OCI-LY7 (cell line): ENCODE results near the gene MGMT. TPM values are rescaled to one million over a fixed set of nuclear protein-coding genes. Genes with fewer than 3 reads are reported as not detected.

Source experiments
- BruUV-seq: library from RNA; stranded (reverse); fragments of 400-500 nt; replicated peaks from 2 replicates; lab custom pipeline; 2021; lab: Mats Ljungman, UMichigan
- CTCF ChIA-PET: fragments of 300-600 bp; sonication (Branson Sonifier 250); formaldehyde crosslinking; loops from one replicate; lab custom pipeline; 2022; ENCODE audit warnings: antibody characterized with exemption; ENCODE audit not compliant: unreplicated experiment; lab: Charles Lee
- POLR2A ChIA-PET: fragments of 300-600 bp; sonication (Branson Sonifier 250); formaldehyde crosslinking; loops from one replicate; lab custom pipeline; 2022; ENCODE audit warnings: antibody characterized with exemption; lab: Charles Lee
- DNase-seq: peaks from one replicate; pipeline ENCODE4 v3.0.0-alpha.2; 2015; ENCODE audit warnings: low spot score
- H2AFZ ChIP-seq: fragments of 200-600 bp; sonication (generic), shearing (Covaris generic); 2 replicates; pipeline ENCODE4 v1.6.1; 2014; ENCODE audit warnings: mild to moderate bottlenecking, antibody characterized with exemption, low read length, moderate library complexity
- H3K27ac ChIP-seq: fragments of 200-600 bp; sonication (generic); 2 replicates; pipeline ENCODE4 v1.5.1; 2014; ENCODE audit warnings: mixed run types, low read depth, mild to moderate bottlenecking, moderate library complexity, low read length, inconsistent platforms; ENCODE audit not compliant: poor library complexity, severe bottlenecking
- H3K36me3 ChIP-seq: fragments of 200-600 bp; sonication (generic); 2 replicates; pipeline ENCODE4 v1.6.1; 2014; ENCODE audit warnings: mild to moderate bottlenecking, antibody characterized with exemption, low read length, moderate library complexity, mixed read lengths; ENCODE audit not compliant: insufficient read depth
- H3K4me1 ChIP-seq: fragments of 200-600 bp; sonication (generic); 2 replicates; pipeline ENCODE4 v1.5.1; 2014; ENCODE audit warnings: mild to moderate bottlenecking, low read length; ENCODE audit not compliant: insufficient read depth, poor library complexity, severe bottlenecking
- H3K4me2 ChIP-seq: fragments of 200-600 bp; sonication (generic); 2 replicates; pipeline ENCODE4 v1.6.1; 2014; ENCODE audit warnings: mild to moderate bottlenecking, low read length
- H3K4me3 ChIP-seq: fragments of 200-600 bp; sonication (generic); 2 replicates; pipeline ENCODE4 v1.5.1; 2014; ENCODE audit warnings: mild to moderate bottlenecking, low read depth, low read length; ENCODE audit not compliant: poor library complexity, severe bottlenecking
- H3K79me2 ChIP-seq: fragments of 200-600 bp; sonication (generic); 2 replicates; pipeline ENCODE4 v1.6.1; 2016; ENCODE audit warnings: low read depth, mild to moderate bottlenecking, low read length, moderate library complexity, mixed read lengths; ENCODE audit not compliant: insufficient read depth
- H3K9me2 ChIP-seq: fragments of 200-600 bp; sonication (generic); 2 replicates; pipeline ENCODE4 v1.6.1; 2016; ENCODE audit warnings: mild to moderate bottlenecking, low read length, mixed read lengths; ENCODE audit not compliant: insufficient read depth
- H3K9me3 ChIP-seq: fragments of 200-600 bp; sonication (generic); 2 replicates; pipeline ENCODE4 v1.6.1; 2014; ENCODE audit warnings: mild to moderate bottlenecking, mixed run types, low read length, mixed read lengths
- H4K20me1 ChIP-seq: fragments of 200-600 bp; sonication (generic); 2 replicates; pipeline ENCODE4 v1.6.1; 2014; ENCODE audit warnings: mild to moderate bottlenecking, antibody characterized with exemption, low read length, moderate library complexity, mixed read lengths; ENCODE audit not compliant: insufficient read depth
- EZH2phosphoT487 ChIP-seq: fragments of 200-600 bp; sonication (generic); IDR thresholded peaks from 2 replicates; pipeline ENCODE4 v1.6.1; 2018; ENCODE audit warnings: low read depth, borderline replicate concordance, mild to moderate bottlenecking, mixed run types, antibody characterized with exemption, low read length, moderate library complexity, mixed read lengths
- intact Hi-C: fragments of 100-400 bp; cut with micrococcal nuclease; formaldehyde crosslinking; loops from one replicate; pipeline ENCODE4 v1.10.0; 2022; ENCODE audit not compliant: unreplicated experiment
- total RNA-seq, 2 experiments: library from RNA; depleted of rRNA in 1 of 2; stranded (reverse); fragments of >200 nt in 1 of 2; shearing (Covaris generic) in 1 of 2; gene quantifications; 2 replicates each; pipeline ENCODE4 v1.2.3, GENCODE V29; 2014 to 2022
- TF ChIP-seq, protein P1 (sequence below): fragments of 200-600 bp; sonication (generic); conservative IDR thresholded peaks from 2 replicates; pipeline ENCODE4 v1.5.1; 2014; ENCODE audit warnings: mild to moderate bottlenecking, antibody characterized with exemption, low read length, moderate library complexity, mixed read lengths

MGMT gene
- total RNA-seq, 2 experiments from 2014 or later = 19.7 to 25.0 TPM

DNA sequence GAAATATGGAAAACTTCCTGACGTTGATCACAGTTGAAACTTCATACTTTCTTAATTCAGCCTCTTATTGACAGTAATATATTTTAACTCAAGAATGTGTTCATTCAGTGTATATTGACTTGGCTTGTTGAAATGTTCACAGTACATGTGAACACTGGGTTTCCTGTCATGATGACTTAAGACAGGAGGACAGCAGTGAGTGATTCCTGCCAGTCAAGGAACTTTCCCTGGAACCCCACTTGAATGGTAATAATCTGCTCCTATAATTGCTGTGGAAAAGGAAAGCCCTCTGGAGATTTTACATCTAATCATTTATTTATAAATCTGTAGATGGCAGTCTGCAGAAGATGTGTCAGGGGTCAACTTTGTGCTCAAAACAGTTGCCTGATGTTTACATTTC is 216.5 kb downstream of the MGMT start:
- Histone ChIP-seq H3K27ac (no peak overlapping the region), H4K20me1 (no peaks in the 10 kb centered on the region), H3K9me3 (no peaks in the 10 kb centered on the region), H3K9me2 (no peaks in the 10 kb centered on the region), H3K36me3 (no peaks in the 10 kb centered on the region), H2AFZ (no peak overlapping the region), H3K4me2 (no peak overlapping the region), H3K4me3 (no peak overlapping the region), H3K4me1 (no peaks in the 10 kb centered on the region), H3K79me2 (no peaks in the 10 kb centered on the region)
- no peak for DNase-seq
- intact Hi-C loops = no loop called here
- no TSS peak for BruUV-seq
- ChIA-PET POLR2A (no interaction called here), CTCF (no interaction called here)
- TF ChIP-seq, protein P1, sequence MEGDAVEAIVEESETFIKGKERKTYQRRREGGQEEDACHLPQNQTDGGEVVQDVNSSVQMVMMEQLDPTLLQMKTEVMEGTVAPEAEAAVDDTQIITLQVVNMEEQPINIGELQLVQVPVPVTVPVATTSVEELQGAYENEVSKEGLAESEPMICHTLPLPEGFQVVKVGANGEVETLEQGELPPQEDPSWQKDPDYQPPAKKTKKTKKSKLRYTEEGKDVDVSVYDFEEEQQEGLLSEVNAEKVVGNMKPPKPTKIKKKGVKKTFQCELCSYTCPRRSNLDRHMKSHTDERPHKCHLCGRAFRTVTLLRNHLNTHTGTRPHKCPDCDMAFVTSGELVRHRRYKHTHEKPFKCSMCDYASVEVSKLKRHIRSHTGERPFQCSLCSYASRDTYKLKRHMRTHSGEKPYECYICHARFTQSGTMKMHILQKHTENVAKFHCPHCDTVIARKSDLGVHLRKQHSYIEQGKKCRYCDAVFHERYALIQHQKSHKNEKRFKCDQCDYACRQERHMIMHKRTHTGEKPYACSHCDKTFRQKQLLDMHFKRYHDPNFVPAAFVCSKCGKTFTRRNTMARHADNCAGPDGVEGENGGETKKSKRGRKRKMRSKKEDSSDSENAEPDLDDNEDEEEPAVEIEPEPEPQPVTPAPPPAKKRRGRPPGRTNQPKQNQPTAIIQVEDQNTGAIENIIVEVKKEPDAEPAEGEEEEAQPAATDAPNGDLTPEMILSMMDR = no peak
- no peak for TF ChIP-seq EZH2phosphoT487

DNA sequence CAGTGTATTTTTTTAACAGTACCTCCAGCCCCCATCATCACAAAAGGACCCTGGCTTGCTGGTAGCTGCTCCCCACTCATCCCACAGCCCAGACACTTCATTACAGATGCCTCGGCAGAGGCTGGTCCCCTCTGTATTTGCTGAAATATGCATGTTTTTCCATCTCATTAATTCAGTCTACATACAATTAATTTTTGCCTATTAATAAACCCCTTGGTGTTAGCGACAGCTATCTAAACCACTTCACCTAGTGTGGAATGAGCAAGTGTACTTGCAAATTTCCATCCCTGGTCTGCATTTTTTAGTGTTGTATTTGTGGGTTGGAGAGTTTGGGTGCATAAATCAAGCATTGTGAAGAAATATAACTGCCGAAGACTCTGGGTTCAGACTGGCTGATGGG is 216.9 kb downstream of the MGMT start:
- no peak for TF ChIP-seq EZH2phosphoT487
- TF ChIP-seq, protein P1 = no peak
- Histone ChIP-seq H2AFZ (no peak overlapping the region), H3K36me3 (no peaks in the 10 kb centered on the region), H3K79me2 (no peaks in the 10 kb centered on the region), H3K27ac (no peak overlapping the region), H3K9me2 (no peaks in the 10 kb centered on the region), H4K20me1 (no peaks in the 10 kb centered on the region), H3K4me1 (no peaks in the 10 kb centered on the region), H3K4me3 (no peak overlapping the region), H3K9me3 (no peaks in the 10 kb centered on the region), H3K4me2 (no peak overlapping the region)
- DNase-seq = no peak
- no TSS peak for BruUV-seq
- ChIA-PET CTCF (no interaction called here), POLR2A (no interaction called here)
- intact Hi-C loops = no loop called here

DNA sequence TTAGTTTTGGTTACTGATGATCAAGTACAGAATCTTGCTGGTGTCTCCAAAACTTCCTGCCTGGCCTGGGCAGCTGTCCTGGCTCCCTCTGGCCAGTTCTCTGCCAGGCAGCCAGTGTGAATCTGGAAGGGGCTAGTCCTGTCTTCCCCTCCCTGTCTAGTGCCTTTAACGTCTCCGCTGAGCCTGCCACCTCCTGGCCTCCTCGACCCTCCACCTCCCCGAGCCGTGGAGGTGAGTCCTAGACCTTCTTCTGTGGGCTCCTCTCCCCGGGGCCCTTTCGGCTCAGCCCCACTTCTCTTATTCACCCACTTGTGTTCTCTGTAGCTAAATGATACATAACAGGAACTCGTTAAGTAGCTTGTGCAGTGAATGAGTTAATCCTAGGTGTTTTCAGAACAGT is 218.2 kb downstream of the MGMT start:
- ChIA-PET CTCF (no interaction called here), POLR2A (interaction anchor here (0.6 to 0.7 kb wide), 3 partner anchors 125 to 418 kb away, joined by 3 to 5 read pairs (median 5); no protein-coding TSS in a partner anchor)
- Histone ChIP-seq H3K36me3 (no peaks in the 10 kb centered on the region), H3K9me3 (no peaks in the 10 kb centered on the region), H2AFZ (no peak overlapping the region), H3K4me3 (no peak overlapping the region), H3K27ac (no peak overlapping the region), H4K20me1 (no peaks in the 10 kb centered on the region), H3K4me1 (no peaks in the 10 kb centered on the region), H3K4me2 (no peak overlapping the region), H3K9me2 (no peaks in the 10 kb centered on the region), H3K79me2 (no peaks in the 10 kb centered on the region)
- no peak for DNase-seq
- BruUV-seq = no TSS peak
- intact Hi-C loops = no loop called here
- TF ChIP-seq, protein P1 = no peak
- no peak for TF ChIP-seq EZH2phosphoT487
